Breast epithelium (tissue), 3 donors: ENCODE results near the gene PITX3.

Source experiments
- CTCF ChIP-seq, 3 donors: fragments of 450-650 bp; IDR thresholded peaks; one replicate each; pipeline ENCODE4 v1.5.1; 2016 to 2017; ENCODE audit warnings: antibody characterized with exemption in 3 of 3, mild to moderate bottlenecking in 3 of 3, moderate library complexity in 3 of 3
- POLR2A ChIP-seq: fragments of 450-650 bp; IDR thresholded peaks from one replicate; pipeline ENCODE4 v1.6.1; 2016; ENCODE audit warnings: antibody characterized with exemption, mild to moderate bottlenecking, moderate library complexity
- POLR2AphosphoS5 ChIP-seq, 3 donors: sonication (generic); formaldehyde crosslinking; IDR thresholded peaks; one replicate each; pipeline ENCODE4 v1.6.1; 2017; ENCODE audit warnings: antibody characterized with exemption in 3 of 3

GRCh38 chr10:102267748-102268147 is 26.4 kb upstream of the PITX3 start:
- TF ChIP-seq CTCF (IDR thresholded peaks at IDR 0.05) (no peak), POLR2A (no peak), POLR2AphosphoS5 (IDR thresholded peaks at IDR 0.05) (no peak)
